Measurements from ENCODE around the gene SPPL2B. TPM values are rescaled to one million over a fixed set of nuclear protein-coding genes. Genes with fewer than 3 reads are reported as not detected.
A peak's percentile ranks its signal among the peaks of the same experiment; 100 is the strongest.

Gene SPPL2B
- total and polyA plus RNA-seq, 2 experiments from 2014 or later: 23.5 to 51.0 TPM

DNA sequence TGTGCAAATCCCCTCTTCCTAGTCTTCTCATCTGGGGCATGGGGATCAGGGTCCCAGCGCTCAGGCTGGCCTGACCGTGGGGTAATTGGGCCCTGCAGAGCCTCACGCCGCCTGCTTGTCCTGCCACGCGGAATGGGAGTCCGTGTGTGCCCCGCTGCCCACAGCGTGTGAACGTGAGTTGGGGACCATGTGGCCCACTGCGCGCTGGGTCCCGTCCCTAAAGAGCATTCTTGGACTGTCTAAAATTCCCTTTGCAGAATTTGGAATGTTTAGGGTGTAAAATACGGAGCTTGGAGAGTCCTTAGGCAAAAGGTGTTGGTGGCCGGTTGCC is 34.5 kb downstream of the SPPL2B start:
- no peak for DNase-seq (ENCODE audit: low spot score)
- Histone ChIP-seq H4K20me1 (replicated peaks; ENCODE audit: insufficient read depth) (no peaks in the 10 kb centered on the region), H2AFZ (peak overlapping the region; percentile 47; the same call in 1 of the 2 replicates), H3K79me2 (replicated peaks; ENCODE audit: insufficient read depth) (no peaks in the 10 kb centered on the region), H3K9me2 (ENCODE audit: insufficient read depth) (no peaks in the 10 kb centered on the region), H3K4me1 (ENCODE audit: insufficient read depth) (no peaks in the 10 kb centered on the region; the same call in 1 of the 2 replicates), H3K27me3 (ENCODE audit: insufficient read depth) (no peaks in the 10 kb centered on the region), H3K27ac (ENCODE audit: low read depth) (no peak overlapping the region), H3K4me3 (no peak overlapping the region), H3F3A (replicated peaks; ENCODE audit: low read depth) (peaks cover 4% of the 10 kb centered on the region; the same call in 1 of the 2 replicates), H3K36me3 (ENCODE audit: insufficient read depth) (no peaks in the 10 kb centered on the region), H3K4me2 (no peak overlapping the region)
- ATAC-seq: no peak
- H3K27ac Mint-ChIP-seq: no peak overlapping the region
- no peaks in the 10 kb centered on the region; the same call in 2 of the 3 replicates for H3K9me3 Mint-ChIP-seq
- H3K4me1 Mint-ChIP-seq: peaks cover 5% of the 10 kb centered on the region
- peaks cover 11% of the 10 kb centered on the region for H3K27me3 Mint-ChIP-seq (ENCODE audit: insufficient read depth, low read depth, poor library complexity)
- H3K4me3 Mint-ChIP-seq: no peak overlapping the region
- H3K36me3 Mint-ChIP-seq (ENCODE audit: low read depth): no peaks in the 10 kb centered on the region
- TF ChIP-seq, protein P1, sequence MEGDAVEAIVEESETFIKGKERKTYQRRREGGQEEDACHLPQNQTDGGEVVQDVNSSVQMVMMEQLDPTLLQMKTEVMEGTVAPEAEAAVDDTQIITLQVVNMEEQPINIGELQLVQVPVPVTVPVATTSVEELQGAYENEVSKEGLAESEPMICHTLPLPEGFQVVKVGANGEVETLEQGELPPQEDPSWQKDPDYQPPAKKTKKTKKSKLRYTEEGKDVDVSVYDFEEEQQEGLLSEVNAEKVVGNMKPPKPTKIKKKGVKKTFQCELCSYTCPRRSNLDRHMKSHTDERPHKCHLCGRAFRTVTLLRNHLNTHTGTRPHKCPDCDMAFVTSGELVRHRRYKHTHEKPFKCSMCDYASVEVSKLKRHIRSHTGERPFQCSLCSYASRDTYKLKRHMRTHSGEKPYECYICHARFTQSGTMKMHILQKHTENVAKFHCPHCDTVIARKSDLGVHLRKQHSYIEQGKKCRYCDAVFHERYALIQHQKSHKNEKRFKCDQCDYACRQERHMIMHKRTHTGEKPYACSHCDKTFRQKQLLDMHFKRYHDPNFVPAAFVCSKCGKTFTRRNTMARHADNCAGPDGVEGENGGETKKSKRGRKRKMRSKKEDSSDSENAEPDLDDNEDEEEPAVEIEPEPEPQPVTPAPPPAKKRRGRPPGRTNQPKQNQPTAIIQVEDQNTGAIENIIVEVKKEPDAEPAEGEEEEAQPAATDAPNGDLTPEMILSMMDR (conservative IDR thresholded peaks at IDR 0.05; ENCODE audit: low read depth in 2 of 2): no peak
- TF ChIP-seq NANOG (IDR thresholded peaks at IDR 0.05; ENCODE audit: borderline replicate concordance) (no peak), ZNF331 (CRISPR knock-in tag; IDR thresholded peaks at IDR 0.05; ENCODE audit: low read depth) (no peak), POLR2AphosphoS5 (IDR thresholded peaks at IDR 0.05; ENCODE audit: low read depth) (no peak), CREB1 (CRISPR knock-in tag; IDR thresholded peaks at IDR 0.05; ENCODE audit: low read depth) (no peak), EZH2 (IDR thresholded peaks at IDR 0.05; ENCODE audit: low read depth, unreplicated experiment) (no peak), JUNB (IDR thresholded peaks at IDR 0.05; ENCODE audit: unreplicated experiment) (no peak), EZH2phosphoT487 (IDR thresholded peaks at IDR 0.05; ENCODE audit: unreplicated experiment) (no peak), STAT1 (IDR thresholded peaks at IDR 0.05; ENCODE audit: unreplicated experiment) (no peak), ZNF114 (CRISPR knock-in tag; IDR thresholded peaks at IDR 0.05) (no peak)
- TF ChIP-seq, protein P2, sequence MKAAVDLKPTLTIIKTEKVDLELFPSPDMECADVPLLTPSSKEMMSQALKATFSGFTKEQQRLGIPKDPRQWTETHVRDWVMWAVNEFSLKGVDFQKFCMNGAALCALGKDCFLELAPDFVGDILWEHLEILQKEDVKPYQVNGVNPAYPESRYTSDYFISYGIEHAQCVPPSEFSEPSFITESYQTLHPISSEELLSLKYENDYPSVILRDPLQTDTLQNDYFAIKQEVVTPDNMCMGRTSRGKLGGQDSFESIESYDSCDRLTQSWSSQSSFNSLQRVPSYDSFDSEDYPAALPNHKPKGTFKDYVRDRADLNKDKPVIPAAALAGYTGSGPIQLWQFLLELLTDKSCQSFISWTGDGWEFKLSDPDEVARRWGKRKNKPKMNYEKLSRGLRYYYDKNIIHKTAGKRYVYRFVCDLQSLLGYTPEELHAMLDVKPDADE (IDR thresholded peaks at IDR 0.05): no peak
- TF ChIP-seq, protein P3, sequence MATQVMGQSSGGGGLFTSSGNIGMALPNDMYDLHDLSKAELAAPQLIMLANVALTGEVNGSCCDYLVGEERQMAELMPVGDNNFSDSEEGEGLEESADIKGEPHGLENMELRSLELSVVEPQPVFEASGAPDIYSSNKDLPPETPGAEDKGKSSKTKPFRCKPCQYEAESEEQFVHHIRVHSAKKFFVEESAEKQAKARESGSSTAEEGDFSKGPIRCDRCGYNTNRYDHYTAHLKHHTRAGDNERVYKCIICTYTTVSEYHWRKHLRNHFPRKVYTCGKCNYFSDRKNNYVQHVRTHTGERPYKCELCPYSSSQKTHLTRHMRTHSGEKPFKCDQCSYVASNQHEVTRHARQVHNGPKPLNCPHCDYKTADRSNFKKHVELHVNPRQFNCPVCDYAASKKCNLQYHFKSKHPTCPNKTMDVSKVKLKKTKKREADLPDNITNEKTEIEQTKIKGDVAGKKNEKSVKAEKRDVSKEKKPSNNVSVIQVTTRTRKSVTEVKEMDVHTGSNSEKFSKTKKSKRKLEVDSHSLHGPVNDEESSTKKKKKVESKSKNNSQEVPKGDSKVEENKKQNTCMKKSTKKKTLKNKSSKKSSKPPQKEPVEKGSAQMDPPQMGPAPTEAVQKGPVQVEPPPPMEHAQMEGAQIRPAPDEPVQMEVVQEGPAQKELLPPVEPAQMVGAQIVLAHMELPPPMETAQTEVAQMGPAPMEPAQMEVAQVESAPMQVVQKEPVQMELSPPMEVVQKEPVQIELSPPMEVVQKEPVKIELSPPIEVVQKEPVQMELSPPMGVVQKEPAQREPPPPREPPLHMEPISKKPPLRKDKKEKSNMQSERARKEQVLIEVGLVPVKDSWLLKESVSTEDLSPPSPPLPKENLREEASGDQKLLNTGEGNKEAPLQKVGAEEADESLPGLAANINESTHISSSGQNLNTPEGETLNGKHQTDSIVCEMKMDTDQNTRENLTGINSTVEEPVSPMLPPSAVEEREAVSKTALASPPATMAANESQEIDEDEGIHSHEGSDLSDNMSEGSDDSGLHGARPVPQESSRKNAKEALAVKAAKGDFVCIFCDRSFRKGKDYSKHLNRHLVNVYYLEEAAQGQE (IDR thresholded peaks at IDR 0.05; ENCODE audit: unreplicated experiment): no peak
- TF ChIP-seq, protein P4, sequence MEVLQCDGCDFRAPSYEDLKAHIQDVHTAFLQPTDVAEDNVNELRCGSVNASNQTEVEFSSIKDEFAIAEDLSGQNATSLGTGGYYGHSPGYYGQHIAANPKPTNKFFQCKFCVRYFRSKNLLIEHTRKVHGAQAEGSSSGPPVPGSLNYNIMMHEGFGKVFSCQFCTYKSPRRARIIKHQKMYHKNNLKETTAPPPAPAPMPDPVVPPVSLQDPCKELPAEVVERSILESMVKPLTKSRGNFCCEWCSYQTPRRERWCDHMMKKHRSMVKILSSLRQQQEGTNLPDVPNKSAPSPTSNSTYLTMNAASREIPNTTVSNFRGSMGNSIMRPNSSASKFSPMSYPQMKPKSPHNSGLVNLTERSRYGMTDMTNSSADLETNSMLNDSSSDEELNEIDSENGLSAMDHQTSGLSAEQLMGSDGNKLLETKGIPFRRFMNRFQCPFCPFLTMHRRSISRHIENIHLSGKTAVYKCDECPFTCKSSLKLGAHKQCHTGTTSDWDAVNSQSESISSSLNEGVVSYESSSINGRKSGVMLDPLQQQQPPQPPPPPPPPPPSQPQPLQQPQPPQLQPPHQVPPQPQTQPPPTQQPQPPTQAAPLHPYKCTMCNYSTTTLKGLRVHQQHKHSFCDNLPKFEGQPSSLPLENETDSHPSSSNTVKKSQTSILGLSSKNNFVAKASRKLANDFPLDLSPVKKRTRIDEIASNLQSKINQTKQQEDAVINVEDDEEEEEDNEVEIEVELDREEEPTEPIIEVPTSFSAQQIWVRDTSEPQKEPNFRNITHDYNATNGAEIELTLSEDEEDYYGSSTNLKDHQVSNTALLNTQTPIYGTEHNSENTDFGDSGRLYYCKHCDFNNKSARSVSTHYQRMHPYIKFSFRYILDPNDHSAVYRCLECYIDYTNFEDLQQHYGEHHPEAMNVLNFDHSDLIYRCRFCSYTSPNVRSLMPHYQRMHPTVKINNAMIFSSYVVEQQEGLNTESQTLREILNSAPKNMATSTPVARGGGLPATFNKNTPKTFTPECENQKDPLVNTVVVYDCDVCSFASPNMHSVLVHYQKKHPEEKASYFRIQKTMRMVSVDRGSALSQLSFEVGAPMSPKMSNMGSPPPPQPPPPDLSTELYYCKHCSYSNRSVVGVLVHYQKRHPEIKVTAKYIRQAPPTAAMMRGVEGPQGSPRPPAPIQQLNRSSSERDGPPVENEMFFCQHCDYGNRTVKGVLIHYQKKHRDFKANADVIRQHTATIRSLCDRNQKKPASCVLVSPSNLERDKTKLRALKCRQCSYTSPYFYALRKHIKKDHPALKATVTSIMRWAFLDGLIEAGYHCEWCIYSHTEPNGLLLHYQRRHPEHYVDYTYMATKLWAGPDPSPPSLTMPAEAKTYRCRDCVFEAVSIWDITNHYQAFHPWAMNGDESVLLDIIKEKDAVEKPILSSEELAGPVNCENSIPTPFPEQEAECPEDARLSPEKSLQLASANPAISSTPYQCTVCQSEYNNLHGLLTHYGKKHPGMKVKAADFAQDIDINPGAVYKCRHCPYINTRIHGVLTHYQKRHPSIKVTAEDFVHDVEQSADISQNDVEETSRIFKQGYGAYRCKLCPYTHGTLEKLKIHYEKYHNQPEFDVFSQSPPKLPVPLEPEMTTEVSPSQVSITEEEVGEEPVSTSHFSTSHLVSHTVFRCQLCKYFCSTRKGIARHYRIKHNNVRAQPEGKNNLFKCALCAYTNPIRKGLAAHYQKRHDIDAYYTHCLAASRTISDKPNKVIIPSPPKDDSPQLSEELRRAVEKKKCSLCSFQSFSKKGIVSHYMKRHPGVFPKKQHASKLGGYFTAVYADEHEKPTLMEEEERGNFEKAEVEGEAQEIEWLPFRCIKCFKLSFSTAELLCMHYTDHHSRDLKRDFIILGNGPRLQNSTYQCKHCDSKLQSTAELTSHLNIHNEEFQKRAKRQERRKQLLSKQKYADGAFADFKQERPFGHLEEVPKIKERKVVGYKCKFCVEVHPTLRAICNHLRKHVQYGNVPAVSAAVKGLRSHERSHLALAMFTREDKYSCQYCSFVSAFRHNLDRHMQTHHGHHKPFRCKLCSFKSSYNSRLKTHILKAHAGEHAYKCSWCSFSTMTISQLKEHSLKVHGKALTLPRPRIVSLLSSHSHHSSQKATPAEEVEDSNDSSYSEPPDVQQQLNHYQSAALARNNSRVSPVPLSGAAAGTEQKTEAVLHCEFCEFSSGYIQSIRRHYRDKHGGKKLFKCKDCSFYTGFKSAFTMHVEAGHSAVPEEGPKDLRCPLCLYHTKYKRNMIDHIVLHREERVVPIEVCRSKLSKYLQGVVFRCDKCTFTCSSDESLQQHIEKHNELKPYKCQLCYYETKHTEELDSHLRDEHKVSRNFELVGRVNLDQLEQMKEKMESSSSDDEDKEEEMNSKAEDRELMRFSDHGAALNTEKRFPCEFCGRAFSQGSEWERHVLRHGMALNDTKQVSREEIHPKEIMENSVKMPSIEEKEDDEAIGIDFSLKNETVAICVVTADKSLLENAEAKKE (CRISPR knock-in tag; IDR thresholded peaks at IDR 0.05): no peak
